NCI-H82 treated with DMSO at 0.1 percent for 48 hours (cell line): ENCODE measurements around the gene DMC1.
"Not testable (repeated sequence)": the region's sequence is repeated elsewhere in the genome, so short reads cannot be mapped to it uniquely, and the experiment has no call there.

Source experiments
- DNase-seq: peaks from one replicate; lab custom pipeline; 2025; ENCODE audit not compliant: unreplicated experiment; lab: John Stamatoyannopoulos, UW

DMC1 gene

GRCh38 chr22:38470179-38470578 lies 99.8 kb downstream of the DMC1 start:
- not testable (repeated sequence) for DNase-seq

GRCh38 chr22:38469306-38469781 lies 100.6 kb downstream of the DMC1 start:
- DNase-seq = no peak
